Measurements from ENCODE around the gene DCHS1. TPM values are rescaled to one million over a fixed set of nuclear protein-coding genes. Genes with fewer than 3 reads are reported as not detected.
"Not testable (repeated sequence)": the region's sequence is repeated elsewhere in the genome, so short reads cannot be mapped to it uniquely, and the experiment has no call there.

DCHS1 gene
- total RNA-seq = 10 to 100 TPM; 22.2 to 59.8 (median 37.8) TPM

GRCh38 chr11:6655790-6656583 lies at the start of gene DCHS1:
DCHS1 (minus strand) TSS chr11:6655809; CDS start chr11:6641613, 14,196 bp downstream.
- no peak for TF ChIP-seq POLR2AphosphoS5 (IDR thresholded peaks at IDR 0.05)
- no peak for TF ChIP-seq CTCF (IDR thresholded peaks at IDR 0.05)
- no peak for TF ChIP-seq POLR2A (IDR thresholded peaks at IDR 0.05)
- TF ChIP-seq EP300 (IDR thresholded peaks at IDR 0.05) = no peak
- peak; percentile 59 for ATAC-seq
- H3K4me1 ChIP-seq = peaks cover 0 to 48% (median 3%) of the 10 kb centered on the region in 3 donors
- H3K4me3 ChIP-seq = peak within 1 kb of the TSS; percentile 40 to 66
- peak within 1 kb of the TSS; percentile 13 to 86 (median 84) for H3K27ac ChIP-seq
- 10 to 31% methylated on average over 9 to 16 of the region's 56 CpGs for WGBS, 2 donors (ENCODE audit: low coverage in 1 of 2)
- no peaks in the 10 kb centered on the region for H3K9me3 ChIP-seq
- H3K36me3 ChIP-seq = no peaks in the 10 kb centered on the region
- no peaks in the 10 kb centered on the region for H3K27me3 ChIP-seq

GRCh38 chr11:6703247-6704063 lies 47.8 kb upstream of the DCHS1 start:
- Histone ChIP-seq H3K27me3 (no peaks in the 10 kb centered on the region), H3K4me3 (no peak overlapping the region), H3K27ac (no peak overlapping the region), H3K4me1 (peaks cover 0 to 11% (median 0%) of the 10 kb centered on the region in 3 donors), H3K9me3 (no peaks in the 10 kb centered on the region), H3K36me3 (no peaks in the 10 kb centered on the region)
- TF ChIP-seq EP300 (IDR thresholded peaks at IDR 0.05) (no peak), POLR2AphosphoS5 (IDR thresholded peaks at IDR 0.05) (peak; percentile 46), POLR2A (IDR thresholded peaks at IDR 0.05) (no peak), CTCF (IDR thresholded peaks at IDR 0.05) (peak; percentile 28 to 66 (median 54))
- 89 to 95% methylated on average over 1 to 2 of the region's 2 CpGs for WGBS, 2 donors (ENCODE audit: low coverage in 1 of 2)
- ATAC-seq = peak; percentile 89

- not testable (repeated sequence) for H3K27me3 ChIP-seq, ATAC-seq, H3K36me3 ChIP-seq, H3K4me3 ChIP-seq, H3K9me3 ChIP-seq, H3K27ac ChIP-seq
- H3K4me1 ChIP-seq = peaks cover 0 to 11% (median 0%) of the 10 kb centered on the region in 3 donors
- 50 to 75% methylated on average over 3 of the region's 3 CpGs for WGBS, 2 donors (ENCODE audit: low coverage in 1 of 2)
Observed at GRCh38 chr11:6701955-6702354, 46.3 kb upstream of the DCHS1 start.

GRCh38 chr11:6695377-6695776 lies 39.8 kb upstream of the DCHS1 start:
- Histone ChIP-seq H3K9me3 (no peaks in the 10 kb centered on the region), H3K4me3 (no peak overlapping the region), H3K36me3 (no peaks in the 10 kb centered on the region), H3K4me1 (peaks cover 4 to 20% (median 4%) of the 10 kb centered on the region in 3 donors), H3K27me3 (no peaks in the 10 kb centered on the region), H3K27ac (peak overlapping the region in 3 of 4 donors; percentile 53 to 67 (median 61))
- WGBS, 2 donors (ENCODE audit: low coverage in 1 of 2) = 0% methylated on average over 1 of the region's 1 CpG
- ATAC-seq = peak; percentile 84
- TF ChIP-seq POLR2AphosphoS5 (IDR thresholded peaks at IDR 0.05) (peak; percentile 72), CTCF (IDR thresholded peaks at IDR 0.05) (no peak), EP300 (IDR thresholded peaks at IDR 0.05) (no peak), POLR2A (IDR thresholded peaks at IDR 0.05) (no peak)

GRCh38 chr11:6694229-6694535 lies 38.6 kb upstream of the DCHS1 start:
- Histone ChIP-seq H3K4me3 (no peak overlapping the region), H3K36me3 (no peaks in the 10 kb centered on the region), H3K4me1 (peaks cover 4 to 20% (median 4%) of the 10 kb centered on the region in 3 donors), H3K27me3 (no peaks in the 10 kb centered on the region), H3K27ac (peak overlapping the region in 2 of 4 donors; percentile 53 to 67), H3K9me3 (no peaks in the 10 kb centered on the region)
- no peak for ATAC-seq
- 0% methylated on average over 1 of the region's 1 CpG; no CpG with 5 or more reads in 1 of the 2 donors for WGBS, 2 donors (ENCODE audit: low coverage in 1 of 2)
- TF ChIP-seq POLR2AphosphoS5 (IDR thresholded peaks at IDR 0.05) (no peak), POLR2A (IDR thresholded peaks at IDR 0.05) (no peak), CTCF (IDR thresholded peaks at IDR 0.05) (no peak), EP300 (IDR thresholded peaks at IDR 0.05) (no peak)
